ENCODE data around the gene PSMG2. TPM values are rescaled to one million over a fixed set of nuclear protein-coding genes. Genes with fewer than 3 reads are reported as not detected.

Gene PSMG2
- total and polyA plus RNA-seq, 4 donors = 53.9 to 94.0 (median 72.1) TPM

DNA sequence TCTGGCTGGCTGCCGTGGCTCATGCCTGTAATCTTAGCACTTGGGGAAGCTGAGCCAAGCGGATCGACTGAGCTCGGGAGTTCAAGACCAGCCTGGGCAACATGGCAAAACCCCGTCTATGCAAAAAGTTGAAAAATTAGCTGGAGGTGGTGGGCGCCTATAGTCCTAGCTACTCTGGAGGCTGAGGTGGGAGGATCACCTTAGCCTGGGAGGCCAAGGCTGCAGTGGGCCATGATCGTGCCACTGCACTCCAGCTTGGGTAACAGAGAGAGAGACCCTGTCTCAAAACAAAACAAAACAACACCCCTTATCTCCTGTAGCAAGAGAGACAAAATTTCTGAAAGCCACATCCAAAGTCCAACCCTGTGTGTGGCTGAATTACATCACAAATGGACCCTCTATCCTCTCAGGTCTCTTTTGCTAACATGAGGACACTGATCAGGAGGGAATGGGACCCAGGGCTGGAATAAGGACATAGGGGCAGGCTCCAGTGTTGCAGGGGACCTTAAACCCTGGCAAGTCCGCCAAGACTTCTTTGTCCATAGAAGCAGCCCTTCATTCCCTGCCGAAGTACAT, 64.8 kb downstream of the PSMG2 start:
- no peak for DNase-seq
- H3K4me1 ChIP-seq (ENCODE audit: control insufficient read depth in 1 of 2, insufficient read depth in 2 of 2, low read length in 2 of 2) = no peaks in the 10 kb centered on the region
- no peak for ATAC-seq (ENCODE audit: low FRiP score)
- intact Hi-C loops (cut with DNase I) = no loop called here
- H3K4me3 ChIP-seq (ENCODE audit: low read length in 2 of 2) = no peak overlapping the region
- WGBS, 2 donors = 95 to 97% methylated on average over 9 of the region's 9 CpGs
- no peak overlapping the region for H3K27ac ChIP-seq (ENCODE audit: low read depth in 1 of 2, low read length in 2 of 2)
- H3K9me3 ChIP-seq (ENCODE audit: control insufficient read depth, low read length) = no peaks in the 10 kb centered on the region
- H3K36me3 ChIP-seq (ENCODE audit: control insufficient read depth in 1 of 2, insufficient read depth in 2 of 2, low read length in 1 of 2) = no peaks in the 10 kb centered on the region
- no peaks in the 10 kb centered on the region for H3K27me3 ChIP-seq (ENCODE audit: control insufficient read depth in 1 of 2, insufficient read depth in 2 of 2, low read length in 1 of 2)

DNA sequence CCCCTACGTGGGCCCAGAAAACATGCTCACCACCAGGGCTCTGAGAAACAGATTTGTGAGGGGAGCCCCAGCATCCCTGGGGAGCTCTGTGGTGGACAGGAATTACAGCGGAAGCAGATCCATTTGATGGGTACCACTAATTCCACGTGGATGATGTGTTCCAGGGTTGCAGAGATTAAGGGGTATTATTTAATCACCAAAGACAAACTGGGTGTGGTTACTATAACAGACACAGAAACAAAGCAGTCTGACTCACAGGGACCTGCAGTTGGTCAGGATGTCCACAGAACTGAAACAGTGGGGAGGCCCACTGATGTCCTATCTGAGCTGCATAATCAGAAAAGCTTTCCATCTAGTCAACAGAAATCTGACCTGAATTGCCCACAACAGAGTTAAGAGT, 65.8 kb downstream of the PSMG2 start:
- 89 to 92% methylated on average over 3 of the region's 3 CpGs for WGBS, 2 donors
- H3K4me3 ChIP-seq (ENCODE audit: low read length in 2 of 2) = no peak overlapping the region

DNA sequence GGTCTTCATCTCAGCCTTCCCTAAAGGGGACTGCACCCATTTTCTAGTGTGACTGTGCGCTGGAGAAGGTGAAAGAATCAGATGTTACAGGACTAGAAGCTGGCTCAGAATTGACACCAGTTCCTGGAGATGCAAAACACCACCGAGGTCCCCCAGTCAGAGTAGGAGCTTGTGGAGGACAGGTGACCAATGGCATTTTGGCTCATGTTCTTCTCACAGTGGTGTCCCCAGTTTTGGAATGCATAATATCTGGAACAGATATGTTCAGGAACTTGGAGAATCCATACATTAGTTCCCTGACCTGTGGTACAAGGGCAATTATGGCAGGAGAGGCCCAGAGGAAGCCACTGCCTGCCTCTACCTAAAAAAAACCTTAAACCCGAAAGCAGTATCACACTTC, 66.3 kb downstream of the PSMG2 start:
- ATAC-seq (ENCODE audit: low FRiP score) = no peak
- no peak for DNase-seq
- no peak overlapping the region for H3K27ac ChIP-seq (ENCODE audit: low read depth in 1 of 2, low read length in 2 of 2)
- no peaks in the 10 kb centered on the region for H3K36me3 ChIP-seq (ENCODE audit: control insufficient read depth in 1 of 2, insufficient read depth in 2 of 2, low read length in 1 of 2)
- H3K4me3 ChIP-seq (ENCODE audit: low read length in 2 of 2) = no peak overlapping the region
- H3K27me3 ChIP-seq (ENCODE audit: control insufficient read depth in 1 of 2, insufficient read depth in 2 of 2, low read length in 1 of 2) = no peaks in the 10 kb centered on the region
- intact Hi-C loops (cut with DNase I) = no loop called here
- H3K4me1 ChIP-seq (ENCODE audit: control insufficient read depth in 1 of 2, insufficient read depth in 2 of 2, low read length in 2 of 2) = no peaks in the 10 kb centered on the region
- no peaks in the 10 kb centered on the region for H3K9me3 ChIP-seq (ENCODE audit: control insufficient read depth, low read length)
- WGBS, 2 donors = 92 to 94% methylated on average over 3 of the region's 3 CpGs

More for the DNA sequence above, 65.8 kb downstream of the PSMG2 start:
- H3K27ac ChIP-seq (ENCODE audit: low read depth in 1 of 2, low read length in 2 of 2) = no peak overlapping the region
- DNase-seq (no peak), ATAC-seq (ENCODE audit: low FRiP score) (no peak)
- intact Hi-C loops (cut with DNase I) = no loop called here
- no peaks in the 10 kb centered on the region for H3K27me3 ChIP-seq (ENCODE audit: control insufficient read depth in 1 of 2, insufficient read depth in 2 of 2, low read length in 1 of 2)
- H3K9me3 ChIP-seq (ENCODE audit: control insufficient read depth, low read length) = no peaks in the 10 kb centered on the region
- no peaks in the 10 kb centered on the region for H3K36me3 ChIP-seq (ENCODE audit: control insufficient read depth in 1 of 2, insufficient read depth in 2 of 2, low read length in 1 of 2)
- H3K4me1 ChIP-seq (ENCODE audit: control insufficient read depth in 1 of 2, insufficient read depth in 2 of 2, low read length in 2 of 2) = no peaks in the 10 kb centered on the region

DNA sequence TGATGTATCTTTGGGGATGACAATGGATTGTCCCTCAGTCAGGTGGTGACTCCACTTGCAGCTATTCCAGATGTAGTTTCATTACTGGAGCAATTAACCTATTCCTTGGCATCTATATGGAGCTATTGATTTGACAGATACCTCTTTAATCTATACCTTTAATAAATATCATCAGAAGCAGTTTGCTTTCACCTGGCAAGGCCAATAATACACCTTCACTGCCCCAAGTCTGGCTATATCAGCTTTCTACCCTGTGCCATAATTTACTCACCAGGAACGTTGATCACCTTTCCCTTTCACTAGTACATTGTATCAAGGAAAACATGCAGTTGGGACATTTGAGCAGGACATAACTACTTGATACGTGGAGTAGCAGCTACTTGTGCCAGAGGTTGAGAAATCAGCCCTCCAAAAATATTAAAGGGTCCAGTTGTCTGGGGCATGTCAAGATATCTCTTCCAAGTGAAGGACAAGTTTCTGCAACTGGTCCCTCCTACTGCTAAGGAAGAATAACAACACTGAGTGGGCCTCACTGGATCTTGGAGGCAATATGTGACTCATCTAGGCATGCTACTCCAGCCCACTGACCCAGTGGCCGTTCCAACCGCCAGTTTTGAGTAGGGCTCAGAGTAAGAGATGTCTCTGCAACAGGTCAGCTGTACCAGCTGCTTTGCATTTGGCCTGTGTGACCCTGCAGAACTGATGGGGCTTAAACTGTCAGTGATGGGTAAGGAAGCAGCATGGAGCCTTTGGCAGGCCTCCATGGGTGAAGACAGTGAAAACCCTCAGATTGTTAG, 67.0 kb downstream of the PSMG2 start:
- Histone ChIP-seq H3K9me3 (ENCODE audit: control insufficient read depth, low read length) (no peaks in the 10 kb centered on the region), H3K4me3 (ENCODE audit: low read length in 2 of 2) (no peak overlapping the region), H3K4me1 (ENCODE audit: control insufficient read depth in 1 of 2, insufficient read depth in 2 of 2, low read length in 2 of 2) (no peaks in the 10 kb centered on the region), H3K27me3 (ENCODE audit: control insufficient read depth in 1 of 2, insufficient read depth in 2 of 2, low read length in 1 of 2) (no peaks in the 10 kb centered on the region), H3K36me3 (ENCODE audit: control insufficient read depth in 1 of 2, insufficient read depth in 2 of 2, low read length in 1 of 2) (no peaks in the 10 kb centered on the region), H3K27ac (ENCODE audit: low read depth in 1 of 2, low read length in 2 of 2) (no peak overlapping the region)
- no peak for DNase-seq
- no peak for ATAC-seq (ENCODE audit: low FRiP score)
- intact Hi-C loops (cut with DNase I) = no loop called here
- 84 to 87% methylated on average over 4 of the region's 4 CpGs for WGBS, 2 donors

DNA sequence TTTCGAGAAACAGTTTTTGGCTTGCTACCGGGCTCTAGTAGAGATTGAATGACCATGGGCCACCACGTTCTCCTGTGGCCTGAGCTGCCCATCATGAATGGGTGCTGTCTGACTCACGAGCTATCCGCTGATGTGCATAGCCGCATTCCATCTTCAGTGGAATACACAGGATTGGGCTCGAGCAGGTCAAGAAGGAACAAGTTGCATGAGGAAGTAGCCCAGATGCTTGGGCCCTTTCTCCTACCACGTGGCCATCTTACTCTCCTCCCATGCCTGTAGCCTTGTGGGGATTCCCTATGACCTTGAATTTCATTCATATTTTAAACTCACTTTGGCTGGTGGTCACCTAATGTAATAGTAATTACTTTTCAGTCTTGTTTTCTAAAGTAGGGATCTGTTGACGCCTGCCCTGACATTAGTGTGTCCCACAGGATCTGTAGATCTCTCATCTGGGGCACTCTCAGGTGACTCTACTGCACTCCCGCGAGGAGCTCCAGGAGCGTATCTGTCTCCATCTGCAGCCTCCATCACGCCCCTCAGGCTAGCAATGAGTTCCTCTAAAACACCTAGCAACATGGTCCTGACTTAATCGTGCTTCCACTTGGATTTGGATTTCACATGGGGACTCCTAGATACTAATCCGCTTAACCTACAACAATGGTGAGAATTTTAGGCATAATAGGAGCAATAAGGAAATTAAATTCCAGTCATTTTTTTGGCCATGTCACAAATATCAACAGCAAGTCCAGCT, 67.8 kb downstream of the PSMG2 start:
- DNase-seq (no peak), ATAC-seq (ENCODE audit: low FRiP score) (no peak)
- H3K4me1 ChIP-seq (ENCODE audit: control insufficient read depth in 1 of 2, insufficient read depth in 2 of 2, low read length in 2 of 2) = no peaks in the 10 kb centered on the region
- no peak overlapping the region for H3K27ac ChIP-seq (ENCODE audit: low read depth in 1 of 2, low read length in 2 of 2)
- H3K9me3 ChIP-seq (ENCODE audit: control insufficient read depth, low read length) = no peaks in the 10 kb centered on the region
- no peaks in the 10 kb centered on the region for H3K27me3 ChIP-seq (ENCODE audit: control insufficient read depth in 1 of 2, insufficient read depth in 2 of 2, low read length in 1 of 2)
- intact Hi-C loops (cut with DNase I) = no loop called here
- H3K36me3 ChIP-seq (ENCODE audit: control insufficient read depth in 1 of 2, insufficient read depth in 2 of 2, low read length in 1 of 2) = no peaks in the 10 kb centered on the region
- no peak overlapping the region for H3K4me3 ChIP-seq (ENCODE audit: low read length in 2 of 2)
- 91 to 94% methylated on average over 15 of the region's 15 CpGs for WGBS, 2 donors

DNA sequence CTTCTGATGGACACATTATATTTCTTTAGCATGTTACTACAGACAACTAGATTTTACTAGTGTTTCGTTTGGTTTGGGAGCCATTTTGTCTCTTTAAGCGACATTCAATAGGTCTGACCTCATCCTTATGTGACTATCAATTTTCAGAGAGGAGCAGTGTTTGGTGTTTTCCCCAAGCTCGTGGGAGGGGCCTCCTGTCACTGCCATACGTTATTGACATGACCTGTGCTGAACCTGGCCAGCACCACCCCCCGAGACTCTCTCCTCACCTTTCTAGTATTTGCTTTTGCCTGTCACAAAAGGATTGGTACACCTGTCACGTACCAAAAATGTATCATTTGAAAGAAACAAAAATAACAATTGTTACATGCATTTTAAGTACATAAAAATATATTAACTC, 69.3 kb downstream of the PSMG2 start:
- Histone ChIP-seq H3K4me3 (ENCODE audit: low read length in 2 of 2) (no peak overlapping the region), H3K9me3 (ENCODE audit: control insufficient read depth, low read length) (no peaks in the 10 kb centered on the region), H3K36me3 (ENCODE audit: control insufficient read depth in 1 of 2, insufficient read depth in 2 of 2, low read length in 1 of 2) (no peaks in the 10 kb centered on the region), H3K4me1 (ENCODE audit: control insufficient read depth in 1 of 2, insufficient read depth in 2 of 2, low read length in 2 of 2) (no peaks in the 10 kb centered on the region), H3K27ac (ENCODE audit: low read depth in 1 of 2, low read length in 2 of 2) (no peak overlapping the region), H3K27me3 (ENCODE audit: control insufficient read depth in 1 of 2, insufficient read depth in 2 of 2, low read length in 1 of 2) (no peaks in the 10 kb centered on the region)
- WGBS, 2 donors = 80 to 86% methylated on average over 6 of the region's 6 CpGs
- DNase-seq (no peak), ATAC-seq (ENCODE audit: low FRiP score) (no peak)
- intact Hi-C loops (cut with DNase I) = no loop called here

DNA sequence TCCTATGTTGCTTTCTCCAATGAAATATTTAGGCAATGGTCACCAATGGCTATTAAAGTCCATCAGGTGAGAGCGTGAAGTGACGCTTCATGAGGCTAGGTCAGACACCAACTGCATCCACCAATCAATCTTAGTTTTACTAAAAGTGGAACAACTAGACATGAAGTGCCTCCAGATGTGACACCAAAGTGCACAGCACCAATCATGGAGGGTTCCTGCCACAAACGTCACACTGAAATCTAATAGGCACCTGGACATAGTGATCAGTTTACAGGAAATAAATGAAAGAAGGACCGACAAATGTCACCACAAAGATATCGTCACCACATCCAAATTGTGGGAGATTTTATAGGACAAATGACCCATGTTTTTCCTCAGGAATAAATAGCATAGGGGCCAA, 70.5 kb downstream of the PSMG2 start:
- H3K27ac ChIP-seq (ENCODE audit: low read depth in 1 of 2, low read length in 2 of 2) = no peak overlapping the region
- no peak for DNase-seq
- H3K4me1 ChIP-seq (ENCODE audit: control insufficient read depth in 1 of 2, insufficient read depth in 2 of 2, low read length in 2 of 2) = no peaks in the 10 kb centered on the region
- intact Hi-C loops (cut with DNase I) = no loop called here
- 85 to 90% methylated on average over 5 of the region's 5 CpGs for WGBS, 2 donors
- no peaks in the 10 kb centered on the region for H3K36me3 ChIP-seq (ENCODE audit: control insufficient read depth in 1 of 2, insufficient read depth in 2 of 2, low read length in 1 of 2)
- no peak overlapping the region for H3K4me3 ChIP-seq (ENCODE audit: low read length in 2 of 2)
- H3K27me3 ChIP-seq (ENCODE audit: control insufficient read depth in 1 of 2, insufficient read depth in 2 of 2, low read length in 1 of 2) = no peaks in the 10 kb centered on the region
- no peaks in the 10 kb centered on the region for H3K9me3 ChIP-seq (ENCODE audit: control insufficient read depth, low read length)
- no peak for ATAC-seq (ENCODE audit: low FRiP score)

DNA sequence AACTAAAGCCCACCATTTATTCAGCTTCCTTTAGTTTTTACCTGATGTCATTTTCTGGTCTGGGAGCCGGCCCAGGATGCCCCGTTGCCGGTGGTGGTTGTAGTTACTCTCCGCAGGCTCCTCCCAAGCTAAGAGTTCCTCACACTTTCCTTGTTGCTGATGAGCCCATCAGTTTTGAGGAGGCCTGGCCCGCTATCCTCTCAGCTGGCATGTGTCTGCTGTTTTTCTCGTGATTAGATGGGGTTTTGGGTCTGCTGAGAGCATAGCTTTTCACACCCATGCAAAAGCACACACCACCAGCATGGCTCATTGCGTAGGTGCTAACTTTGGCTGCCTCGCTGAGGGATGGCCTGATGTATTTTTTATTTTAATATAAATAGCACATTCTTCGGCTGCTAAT, 72.1 kb downstream of the PSMG2 start:
- Histone ChIP-seq H3K9me3 (ENCODE audit: control insufficient read depth, low read length) (no peaks in the 10 kb centered on the region), H3K36me3 (ENCODE audit: control insufficient read depth in 1 of 2, insufficient read depth in 2 of 2, low read length in 1 of 2) (no peaks in the 10 kb centered on the region), H3K27me3 (ENCODE audit: control insufficient read depth in 1 of 2, insufficient read depth in 2 of 2, low read length in 1 of 2) (no peaks in the 10 kb centered on the region), H3K4me1 (ENCODE audit: control insufficient read depth in 1 of 2, insufficient read depth in 2 of 2, low read length in 2 of 2) (no peaks in the 10 kb centered on the region), H3K27ac (ENCODE audit: low read depth in 1 of 2, low read length in 2 of 2) (no peak overlapping the region), H3K4me3 (ENCODE audit: low read length in 2 of 2) (no peak overlapping the region)
- 77 to 82% methylated on average over 9 of the region's 9 CpGs for WGBS, 2 donors
- ATAC-seq (ENCODE audit: low FRiP score) (no peak), DNase-seq (no peak)
- intact Hi-C loops (cut with DNase I) = no loop called here
